Esophagus muscularis mucosa (tissue), 4 donors: ENCODE results near the gene USP48.

Source experiments
- EP300 ChIP-seq: sonication (generic); formaldehyde crosslinking; IDR thresholded peaks from one replicate; pipeline ENCODE4 v1.6.1; 2017; ENCODE audit warnings: antibody characterized with exemption
- POLR2A ChIP-seq: fragments of 450-650 bp; IDR thresholded peaks from one replicate; pipeline ENCODE4 v1.6.1; 2017; ENCODE audit warnings: antibody characterized with exemption, moderate library complexity, mild to moderate bottlenecking, low read depth
- POLR2AphosphoS5 ChIP-seq, 2 donors: sonication (generic); formaldehyde crosslinking; IDR thresholded peaks; one replicate each; pipeline ENCODE4 v1.6.1; 2017; ENCODE audit warnings: antibody characterized with exemption in 2 of 2
- TF ChIP-seq, protein P1 (sequence below), 3 experiments: fragments of 200-600 bp in 2 of 3; fragments of 450-650 bp in 1 of 3; sonication (generic) in 2 of 3; IDR thresholded peaks; one replicate each; pipeline ENCODE4 v1.5.1; 2017 to 2019; ENCODE audit warnings: antibody characterized with exemption in 3 of 3, mild to moderate bottlenecking in 2 of 3, moderate library complexity in 1 of 3

DNA sequence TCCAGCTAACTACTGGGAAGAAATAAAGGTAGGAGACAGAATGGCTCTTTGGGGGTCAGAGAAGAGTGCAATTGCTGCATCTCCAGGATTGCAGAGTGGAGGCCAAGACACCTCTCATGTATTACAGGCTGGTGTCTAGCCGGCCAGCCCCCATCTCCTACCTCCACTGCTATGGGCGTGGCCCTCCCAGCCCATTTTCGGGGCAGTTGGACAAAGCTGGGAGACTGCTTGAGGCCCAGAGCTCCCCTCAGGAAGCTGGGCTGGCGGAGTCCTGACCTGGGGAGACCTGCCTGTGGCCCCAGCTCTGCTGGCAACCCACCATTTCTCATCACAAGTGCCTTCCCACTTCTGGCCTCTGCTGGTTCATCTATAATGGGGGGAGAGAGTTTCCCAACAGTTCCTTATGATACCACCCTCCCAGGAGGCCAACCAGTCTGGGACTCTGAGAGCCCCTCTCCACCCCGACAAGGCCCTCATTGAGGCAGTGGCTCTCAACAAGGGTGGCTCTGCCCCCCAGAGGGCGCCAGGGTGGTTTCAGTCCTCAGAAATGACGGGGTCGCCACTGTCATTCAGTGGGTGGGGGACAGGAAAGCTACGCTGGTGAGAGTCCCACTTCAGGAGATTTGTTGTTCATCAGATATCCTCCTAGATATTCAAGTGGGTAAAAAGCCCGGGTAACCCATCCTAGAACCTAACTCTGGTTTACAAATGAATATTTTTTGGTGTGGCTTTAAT, 125.3 kb downstream of the USP48 start:
- TF ChIP-seq EP300 = no peak
- no peak for TF ChIP-seq POLR2A
- TF ChIP-seq, protein P1, sequence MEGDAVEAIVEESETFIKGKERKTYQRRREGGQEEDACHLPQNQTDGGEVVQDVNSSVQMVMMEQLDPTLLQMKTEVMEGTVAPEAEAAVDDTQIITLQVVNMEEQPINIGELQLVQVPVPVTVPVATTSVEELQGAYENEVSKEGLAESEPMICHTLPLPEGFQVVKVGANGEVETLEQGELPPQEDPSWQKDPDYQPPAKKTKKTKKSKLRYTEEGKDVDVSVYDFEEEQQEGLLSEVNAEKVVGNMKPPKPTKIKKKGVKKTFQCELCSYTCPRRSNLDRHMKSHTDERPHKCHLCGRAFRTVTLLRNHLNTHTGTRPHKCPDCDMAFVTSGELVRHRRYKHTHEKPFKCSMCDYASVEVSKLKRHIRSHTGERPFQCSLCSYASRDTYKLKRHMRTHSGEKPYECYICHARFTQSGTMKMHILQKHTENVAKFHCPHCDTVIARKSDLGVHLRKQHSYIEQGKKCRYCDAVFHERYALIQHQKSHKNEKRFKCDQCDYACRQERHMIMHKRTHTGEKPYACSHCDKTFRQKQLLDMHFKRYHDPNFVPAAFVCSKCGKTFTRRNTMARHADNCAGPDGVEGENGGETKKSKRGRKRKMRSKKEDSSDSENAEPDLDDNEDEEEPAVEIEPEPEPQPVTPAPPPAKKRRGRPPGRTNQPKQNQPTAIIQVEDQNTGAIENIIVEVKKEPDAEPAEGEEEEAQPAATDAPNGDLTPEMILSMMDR (IDR thresholded peaks at IDR 0.05) = no peak
- TF ChIP-seq POLR2AphosphoS5 (IDR thresholded peaks at IDR 0.05) = no peak
